ENCODE data around the gene CROCC. TPM values are rescaled to one million over a fixed set of nuclear protein-coding genes. Genes with fewer than 3 reads are reported as not detected.

Gene CROCC
- total RNA-seq, 1 donor from 2014 or later, result 34.5 TPM

- TF ChIP-seq CTCF (IDR thresholded peaks at IDR 0.05), result no peak
- Mint-ChIP-seq H3K4me1 (ENCODE audit: unreplicated experiment) (peaks cover 32% of the 10 kb centered on the region), H3K27ac (ENCODE audit: unreplicated experiment) (no peak overlapping the region), H3K27me3 (ENCODE audit: unreplicated experiment) (no peaks in the 10 kb centered on the region), H3K36me3 (ENCODE audit: unreplicated experiment) (peaks cover 8% of the 10 kb centered on the region), H3K4me3 (ENCODE audit: unreplicated experiment) (no peak overlapping the region), H3K9me3 (ENCODE audit: unreplicated experiment) (no peaks in the 10 kb centered on the region)
- no peak for DNase-seq (ENCODE audit: extremely low spot score, unreplicated experiment)
Observed at GRCh38 chr1:17008208-17008855, 86.6 kb downstream of the CROCC start.

DNA sequence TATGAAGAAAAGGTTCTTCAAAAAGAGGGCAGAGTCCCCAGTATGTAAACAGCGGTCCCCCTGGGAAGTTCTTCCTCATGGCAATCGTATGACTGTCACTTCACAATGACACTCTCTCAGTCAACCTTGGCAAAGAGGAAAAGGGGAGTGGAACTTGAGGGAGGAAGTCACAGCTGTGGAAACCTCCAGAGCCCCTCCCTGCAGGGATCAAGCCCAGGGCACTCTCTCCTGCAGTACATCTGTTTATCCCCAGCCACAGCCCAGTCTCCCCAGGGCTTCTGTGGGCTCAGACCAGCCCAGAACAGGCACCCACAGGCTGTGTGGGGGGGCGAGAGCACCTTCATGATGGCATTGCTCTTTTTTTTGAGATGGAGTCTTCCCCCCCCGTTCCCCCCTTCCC is 88.0 kb downstream of the CROCC start:
- no peak for DNase-seq (ENCODE audit: extremely low spot score, unreplicated experiment)
- no peak overlapping the region for H3K4me3 Mint-ChIP-seq (ENCODE audit: unreplicated experiment)
- H3K4me1 Mint-ChIP-seq (ENCODE audit: unreplicated experiment), result peaks cover 41% of the 10 kb centered on the region
- H3K36me3 Mint-ChIP-seq (ENCODE audit: unreplicated experiment), result no peaks in the 10 kb centered on the region
- H3K9me3 Mint-ChIP-seq (ENCODE audit: unreplicated experiment), result no peaks in the 10 kb centered on the region
- no peak overlapping the region for H3K27ac Mint-ChIP-seq (ENCODE audit: unreplicated experiment)
- H3K27me3 Mint-ChIP-seq (ENCODE audit: unreplicated experiment), result no peaks in the 10 kb centered on the region
- no peak for TF ChIP-seq CTCF (IDR thresholded peaks at IDR 0.05)

DNA sequence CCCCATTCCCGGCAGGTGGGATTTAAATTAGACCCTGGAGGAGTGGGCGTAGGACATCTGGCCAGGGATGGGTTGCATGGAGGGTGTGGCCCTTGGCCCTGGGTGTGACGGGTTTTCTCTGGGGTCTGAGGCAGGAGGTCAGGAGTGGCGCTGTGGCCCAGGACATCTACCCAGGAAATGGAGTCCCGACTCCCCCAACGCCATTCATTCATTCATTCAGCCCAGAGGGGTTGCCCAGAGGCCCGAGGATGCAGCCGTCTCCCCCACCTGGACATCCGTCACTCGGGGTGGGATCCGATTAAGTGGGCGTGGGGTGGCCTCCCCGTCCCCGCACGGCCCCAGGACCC is 89.3 kb downstream of the CROCC start:
- peaks cover 45% of the 10 kb centered on the region for H3K4me1 Mint-ChIP-seq (ENCODE audit: unreplicated experiment)
- H3K27ac Mint-ChIP-seq (ENCODE audit: unreplicated experiment), result peak overlapping the region; percentile 52
- H3K36me3 Mint-ChIP-seq (ENCODE audit: unreplicated experiment), result no peaks in the 10 kb centered on the region
- no peaks in the 10 kb centered on the region for H3K27me3 Mint-ChIP-seq (ENCODE audit: unreplicated experiment)
- DNase-seq (ENCODE audit: extremely low spot score, unreplicated experiment), result no peak
- no peak for TF ChIP-seq CTCF (IDR thresholded peaks at IDR 0.05)
- H3K4me3 Mint-ChIP-seq (ENCODE audit: unreplicated experiment), result peak overlapping the region; percentile 80
- H3K9me3 Mint-ChIP-seq (ENCODE audit: unreplicated experiment), result no peaks in the 10 kb centered on the region

DNA sequence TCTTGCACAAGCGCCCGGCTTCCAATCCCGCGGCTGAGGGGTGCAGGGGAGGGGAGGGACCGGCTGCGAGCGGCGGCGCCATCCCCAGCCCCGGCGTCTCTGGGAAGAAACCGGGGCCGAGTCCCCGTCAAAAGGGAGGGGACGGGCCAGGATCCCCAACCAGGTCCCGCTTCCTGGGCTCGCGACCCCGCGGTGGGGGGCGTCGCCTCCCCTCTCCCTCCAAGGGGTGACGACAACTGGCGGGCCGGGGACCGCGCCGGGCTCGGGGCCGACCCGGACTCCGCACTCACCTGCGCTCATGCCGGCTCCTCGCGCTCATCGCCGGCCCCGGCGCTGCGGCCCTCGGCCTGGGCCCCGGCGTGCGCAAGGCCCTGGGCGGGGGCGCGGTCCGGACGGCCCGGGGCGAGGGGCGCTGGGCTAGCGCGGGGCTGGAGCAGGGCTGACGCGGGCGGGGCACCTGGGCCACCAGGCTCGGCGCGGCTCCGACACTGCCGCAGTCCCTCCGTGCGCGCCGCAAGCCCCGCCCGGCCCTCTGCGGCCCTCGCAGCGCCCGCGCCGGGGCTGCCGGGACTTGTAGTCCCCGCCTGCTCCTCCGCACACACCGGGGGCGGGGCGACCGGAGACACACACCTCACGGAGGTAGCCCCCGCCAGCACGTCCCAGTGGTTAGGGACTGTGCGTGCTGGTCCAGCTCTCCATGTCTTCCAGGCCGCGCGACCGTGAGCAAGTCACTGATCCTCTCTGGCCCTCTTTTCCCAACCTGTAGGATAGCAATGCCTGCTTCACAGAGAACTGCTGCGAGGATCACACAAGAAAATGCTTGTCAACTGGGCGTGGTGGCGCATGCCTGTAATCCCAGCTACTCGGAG is 89.9 kb downstream of the CROCC start, which contains the start of gene ATP13A2:
Gene ATP13A2, minus strand, starts transcription at position 490 of the 869 bp plus-strand sequence. Its CDS starts 190 bp downstream, at position 300.
- H3K4me1 Mint-ChIP-seq (ENCODE audit: unreplicated experiment), result peaks cover 51% of the 10 kb centered on the region
- peak; percentile 89 for DNase-seq (ENCODE audit: extremely low spot score, unreplicated experiment)
- H3K9me3 Mint-ChIP-seq (ENCODE audit: unreplicated experiment), result no peaks in the 10 kb centered on the region
- H3K27me3 Mint-ChIP-seq (ENCODE audit: unreplicated experiment), result no peaks in the 10 kb centered on the region
- peak within 1 kb of the TSS; percentile 77 for H3K27ac Mint-ChIP-seq (ENCODE audit: unreplicated experiment)
- H3K4me3 Mint-ChIP-seq (ENCODE audit: unreplicated experiment), result peak within 1 kb of the TSS; percentile 80
- no peak for TF ChIP-seq CTCF (IDR thresholded peaks at IDR 0.05)
- H3K36me3 Mint-ChIP-seq (ENCODE audit: unreplicated experiment), result no peaks in the 10 kb centered on the region
